SK-N-MC (cell line): ENCODE results near the gene IFNG.

Experiments used
- EZH2 ChIP-seq: fragments of 200-600 bp; sonication (generic); IDR thresholded peaks from one replicate; pipeline ENCODE4 v1.6.1; 2017; ENCODE audit warnings: antibody characterized with exemption
- POLR2AphosphoS5 ChIP-seq: IDR thresholded peaks from 2 replicates; pipeline ENCODE4 v1.6.1; 2012; ENCODE audit warnings: mild to moderate bottlenecking, low read depth, low read length, borderline replicate concordance

GRCh38 chr12:68158432-68158831 is 1.1 kb downstream of the IFNG start:
- TF ChIP-seq POLR2AphosphoS5 (no peak), EZH2 (no peak)
